Parathyroid adenoma (tissue), 2 donors: ENCODE results near the gene DHRS12.

Experiments
- H2AFZ ChIP-seq: fragments of 300-600 bp; sonication (generic); one replicate; pipeline ENCODE4 v1.7.0; 2017; ENCODE audit warnings: antibody characterized with exemption, mild to moderate bottlenecking
- H3K27ac ChIP-seq: fragments of 300-600 bp; sonication (generic); one replicate; pipeline ENCODE4 v1.7.0; 2017
- H3K27me3 ChIP-seq: fragments of 300-600 bp; sonication (generic); one replicate; pipeline ENCODE4 v1.7.0; 2017; ENCODE audit warnings: low read length; ENCODE audit not compliant: control insufficient read depth, insufficient read depth
- H3K36me3 ChIP-seq: fragments of 300-600 bp; sonication (generic); one replicate; pipeline ENCODE4 v1.7.0; 2017; ENCODE audit warnings: low read length; ENCODE audit not compliant: control insufficient read depth, insufficient read depth
- H3K4me1 ChIP-seq: fragments of 300-600 bp; sonication (generic); one replicate; pipeline ENCODE4 v1.7.0; 2017; ENCODE audit warnings: control low read depth
- H3K4me2 ChIP-seq: fragments of 300-600 bp; sonication (generic); one replicate; pipeline ENCODE4 v1.7.0; 2017; ENCODE audit warnings: low read length
- H3K4me3 ChIP-seq: fragments of 300-600 bp; sonication (generic); one replicate; pipeline ENCODE4 v1.7.0; 2017; ENCODE audit warnings: low read depth, low read length
- H3K79me2 ChIP-seq: fragments of 300-600 bp; sonication (generic); one replicate; pipeline ENCODE4 v1.7.0; 2017; ENCODE audit warnings: control low read depth
- H3K9ac ChIP-seq: fragments of 300-600 bp; sonication (generic); one replicate; pipeline ENCODE4 v1.7.0; 2017; ENCODE audit warnings: mild to moderate bottlenecking
- H3K9me3 ChIP-seq: fragments of 300-600 bp; sonication (generic); one replicate; pipeline ENCODE4 v1.7.0; 2017; ENCODE audit warnings: low read length; ENCODE audit not compliant: control insufficient read depth
- TF ChIP-seq, protein P1 (sequence below): fragments of 300-600 bp; sonication (generic); IDR thresholded peaks from one replicate; pipeline ENCODE4 v1.7.0; 2017; ENCODE audit warnings: antibody characterized with exemption, mild to moderate bottlenecking
- donor health status: primary hyperparathyroidism.

The DHRS12 gene

GRCh38 chr13:51821606-51822005 lies 17.6 kb upstream of the DHRS12 start:
- TF ChIP-seq, protein P1, sequence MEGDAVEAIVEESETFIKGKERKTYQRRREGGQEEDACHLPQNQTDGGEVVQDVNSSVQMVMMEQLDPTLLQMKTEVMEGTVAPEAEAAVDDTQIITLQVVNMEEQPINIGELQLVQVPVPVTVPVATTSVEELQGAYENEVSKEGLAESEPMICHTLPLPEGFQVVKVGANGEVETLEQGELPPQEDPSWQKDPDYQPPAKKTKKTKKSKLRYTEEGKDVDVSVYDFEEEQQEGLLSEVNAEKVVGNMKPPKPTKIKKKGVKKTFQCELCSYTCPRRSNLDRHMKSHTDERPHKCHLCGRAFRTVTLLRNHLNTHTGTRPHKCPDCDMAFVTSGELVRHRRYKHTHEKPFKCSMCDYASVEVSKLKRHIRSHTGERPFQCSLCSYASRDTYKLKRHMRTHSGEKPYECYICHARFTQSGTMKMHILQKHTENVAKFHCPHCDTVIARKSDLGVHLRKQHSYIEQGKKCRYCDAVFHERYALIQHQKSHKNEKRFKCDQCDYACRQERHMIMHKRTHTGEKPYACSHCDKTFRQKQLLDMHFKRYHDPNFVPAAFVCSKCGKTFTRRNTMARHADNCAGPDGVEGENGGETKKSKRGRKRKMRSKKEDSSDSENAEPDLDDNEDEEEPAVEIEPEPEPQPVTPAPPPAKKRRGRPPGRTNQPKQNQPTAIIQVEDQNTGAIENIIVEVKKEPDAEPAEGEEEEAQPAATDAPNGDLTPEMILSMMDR: no peak
- Histone ChIP-seq H2AFZ (no peak overlapping the region), H3K4me2 (no peak overlapping the region), H3K27ac (no peak overlapping the region), H3K9ac (no peak overlapping the region), H3K36me3 (no peaks in the 10 kb centered on the region), H3K79me2 (no peaks in the 10 kb centered on the region), H3K27me3 (no peaks in the 10 kb centered on the region), H3K4me1 (peaks cover 3% of the 10 kb centered on the region), H3K4me3 (no peak overlapping the region), H3K9me3 (no peaks in the 10 kb centered on the region)

GRCh38 chr13:51820016-51820597 lies 16.1 kb upstream of the DHRS12 start:
- Histone ChIP-seq H3K9ac (no peak overlapping the region), H3K79me2 (no peaks in the 10 kb centered on the region), H3K9me3 (no peaks in the 10 kb centered on the region), H3K4me1 (peaks cover 3% of the 10 kb centered on the region), H3K4me3 (no peak overlapping the region), H3K36me3 (no peaks in the 10 kb centered on the region), H3K27me3 (no peaks in the 10 kb centered on the region), H3K4me2 (no peak overlapping the region), H2AFZ (no peak overlapping the region), H3K27ac (no peak overlapping the region)
- TF ChIP-seq, protein P1: no peak

DNA sequence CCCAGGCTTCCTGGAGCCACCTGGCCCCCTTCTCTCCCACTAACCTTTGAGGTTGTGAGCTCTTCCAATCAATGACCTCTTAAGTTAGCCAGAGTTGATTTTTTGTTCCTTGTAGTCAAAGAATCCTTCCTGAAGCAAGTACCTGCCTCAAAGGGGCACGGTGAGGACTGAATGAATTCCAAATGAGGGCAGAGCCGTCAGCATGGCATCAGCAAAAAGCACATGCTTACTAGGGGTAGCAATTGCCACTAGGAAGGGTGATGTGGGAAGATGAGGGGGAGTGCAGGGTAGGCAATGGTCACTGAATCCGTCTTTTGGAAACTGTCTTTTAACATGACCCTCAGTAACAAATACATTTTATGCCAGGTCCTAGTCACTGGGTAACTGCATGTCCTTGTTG lies 15.6 kb upstream of the DHRS12 start:
- H3K9ac ChIP-seq: no peak overlapping the region

GRCh38 chr13:51818781-51819511 lies 15.0 kb upstream of the DHRS12 start:
- peaks cover 3% of the 10 kb centered on the region for H3K4me1 ChIP-seq
- H3K4me2 ChIP-seq: no peak overlapping the region
- H3K4me3 ChIP-seq: no peak overlapping the region
- peak overlapping the region; percentile 33 for H2AFZ ChIP-seq
- no peak overlapping the region for H3K27ac ChIP-seq
- TF ChIP-seq, protein P1: no peak
- H3K79me2 ChIP-seq: no peaks in the 10 kb centered on the region
- H3K9ac ChIP-seq: no peak overlapping the region
- H3K36me3 ChIP-seq: no peaks in the 10 kb centered on the region
- no peaks in the 10 kb centered on the region for H3K9me3 ChIP-seq
- H3K27me3 ChIP-seq: no peaks in the 10 kb centered on the region

More for the DNA sequence above, 15.6 kb upstream of the DHRS12 start:
- no peaks in the 10 kb centered on the region for H3K9me3 ChIP-seq
- no peak overlapping the region for H3K4me3 ChIP-seq
- H3K79me2 ChIP-seq: no peaks in the 10 kb centered on the region
- TF ChIP-seq, protein P1: no peak
- H3K27ac ChIP-seq: no peak overlapping the region
- no peak overlapping the region for H3K4me2 ChIP-seq
- H3K4me1 ChIP-seq: peaks cover 3% of the 10 kb centered on the region
- no peaks in the 10 kb centered on the region for H3K27me3 ChIP-seq
- peak overlapping the region; percentile 33 for H2AFZ ChIP-seq
- H3K36me3 ChIP-seq: no peaks in the 10 kb centered on the region
